GM12878 (cell line): ENCODE data around the gene TCF7L2. TPM values are rescaled to one million over a fixed set of nuclear protein-coding genes. Genes with fewer than 3 reads are reported as not detected.

Experiments used
- ATAC-seq: fragments of 200-7000 bp; cut with Tn5 transposase; 3 replicates; pipeline ENCODE4 v1.9.1; 2020; ENCODE audit warnings: mild to moderate bottlenecking, moderate library complexity
- BruUV-seq: library from RNA; stranded (reverse); fragments of 400-500 nt; replicated peaks from 2 replicates; lab custom pipeline; 2021; lab: Mats Ljungman, UMichigan
- CTCF ChIA-PET: fragments of 300-600 bp; sonication (Branson Sonifier 250); formaldehyde crosslinking; extraction: SDS; loops from one replicate; lab custom pipeline; 2021; ENCODE audit warnings: inconsistent platforms; lab: Yijun Ruan, JAX
- POLR2A ChIA-PET: fragments of 350-600 bp; formaldehyde crosslinking; extraction: SDS; loops from one replicate; lab custom pipeline; 2021; ENCODE audit warnings: inconsistent platforms; lab: Charles Lee
- RAD21 ChIA-PET: fragments of 300-600 bp; sonication (Branson Sonifier 250); formaldehyde crosslinking; loops from one replicate; lab custom pipeline; 2023; ENCODE audit warnings: antibody characterized with exemption; ENCODE audit not compliant: unreplicated experiment; lab: Charles Lee
- SMC1A ChIA-PET: fragments of 300-600 bp; sonication (Branson Sonifier 250); formaldehyde crosslinking; loops from one replicate; lab custom pipeline; 2023; ENCODE audit not compliant: unreplicated experiment, uncharacterized antibody; lab: Charles Lee
- DNase-seq: peaks from one replicate; pipeline ENCODE4 v3.0.0-alpha.2; 2011; ENCODE audit warnings: low read depth, low spot score
- FAIRE-seq: peaks from 3 replicates; lab custom pipeline; 2011; peaks lifted over from hg19 to GRCh38; lab: Jason Lieb, UNC
- H2AFZ ChIP-seq: 2 replicates; pipeline ENCODE4 v1.6.0; 2011; ENCODE audit warnings: low read depth, low read length, control low read depth; ENCODE audit not compliant: control insufficient read depth
- H3K27ac ChIP-seq: 2 replicates; pipeline ENCODE4 v1.5.1; 2011; ENCODE audit warnings: control low read depth; ENCODE audit not compliant: control insufficient read depth, insufficient read depth
- H3K27me3 ChIP-seq, 2 experiments: replicated peaks in 1 of 2; 2 replicates each; pipeline versions ENCODE4 v1.6.0 to v1.6.1; 2011; ENCODE audit warnings: low read length in 1 of 2; ENCODE audit not compliant: control insufficient read depth in 2 of 2, insufficient read depth in 2 of 2
- H3K36me3 ChIP-seq, 2 experiments: 2 replicates each; pipeline ENCODE4 v1.5.1; 2011; ENCODE audit warnings: low read length in 1 of 2; ENCODE audit not compliant: control insufficient read depth in 2 of 2, insufficient read depth in 2 of 2
- H3K4me1 ChIP-seq: 2 replicates; pipeline ENCODE4 v1.6.1; 2011; ENCODE audit warnings: mild to moderate bottlenecking, low read length, moderate library complexity, mixed read lengths; ENCODE audit not compliant: control insufficient read depth, insufficient read depth
- H3K4me2 ChIP-seq: 2 replicates; pipeline ENCODE4 v1.6.0; 2011; ENCODE audit warnings: control low read depth; ENCODE audit not compliant: control insufficient read depth, insufficient read depth
- H3K4me3 ChIP-seq: fragments of 200-600 bp; sonication (generic); 2 replicates; pipeline ENCODE4 v1.5.1; 2016
- H3K79me2 ChIP-seq: 2 replicates; pipeline ENCODE4 v1.6.0; 2011; ENCODE audit warnings: low read length; ENCODE audit not compliant: control insufficient read depth, insufficient read depth
- H3K9ac ChIP-seq: 2 replicates; pipeline ENCODE4 v1.8.0; 2011; ENCODE audit warnings: low read length, control low read depth, mixed read lengths; ENCODE audit not compliant: control insufficient read depth, insufficient read depth
- H3K9me3 ChIP-seq: replicated peaks from 3 replicates; pipeline ENCODE4 v1.5.1; 2011; ENCODE audit warnings: mild to moderate bottlenecking, low read length; ENCODE audit not compliant: control insufficient read depth, insufficient read depth
- H4K20me1 ChIP-seq: 2 replicates; pipeline ENCODE4 v1.6.0; 2011; ENCODE audit not compliant: control insufficient read depth, insufficient read depth
- BCLAF1 ChIP-seq: fragments of 450-650 bp; IDR thresholded peaks from 2 replicates; pipeline ENCODE4 v1.6.1; 2017; ENCODE audit warnings: antibody characterized with exemption, mild to moderate bottlenecking, moderate library complexity
- CHD4 ChIP-seq: fragments of 200-600 bp; sonication (generic); IDR thresholded peaks from 2 replicates; pipeline ENCODE4 v1.6.1; 2016; ENCODE audit warnings: mild to moderate bottlenecking
- GABPA ChIP-seq: IDR thresholded peaks from 2 replicates; pipeline ENCODE4 v1.6.1; 2014; ENCODE audit warnings: antibody characterized with exemption, low read depth, mild to moderate bottlenecking, inconsistent platforms
- NFYA ChIP-seq: IDR thresholded peaks from 2 replicates; pipeline ENCODE4 v1.6.1; 2011; ENCODE audit warnings: low read depth, mild to moderate bottlenecking, low read length, improper control_type of control experiment, borderline replicate concordance
- PAX5 ChIP-seq: IDR thresholded peaks from 2 replicates; pipeline ENCODE4 v1.6.1; 2011; ENCODE audit warnings: low read depth, low read length, borderline replicate concordance
- TAF1 ChIP-seq: IDR thresholded peaks from 2 replicates; pipeline ENCODE4 v1.6.1; 2011; ENCODE audit warnings: mild to moderate bottlenecking, low read depth, low read length, borderline replicate concordance
- TCF3 ChIP-seq: IDR thresholded peaks from 2 replicates; pipeline ENCODE4 v1.6.1; 2012; ENCODE audit warnings: low read depth, mild to moderate bottlenecking, low read length, borderline replicate concordance; ENCODE audit not compliant: insufficient read depth
- WGBS: methylation state at CpG from one replicate; pipeline ENCODE4 v1.1.6; 2016; ENCODE audit warnings: low lambda C conversion rate; ENCODE audit not compliant: insufficient replicate concordance, insufficient coverage; ENCODE audit errors: missing lambda C conversion rate; 5-methylcytosine and 5-hydroxymethylcytosine counted together
- in situ Hi-C: fragments of 300-500 bp; cut with MboI; formaldehyde crosslinking; loops from 9 replicates; pipeline ENCODE4 v1.14.3; 2018; ENCODE audit warnings: mixed read lengths
- intact Hi-C: fragments of 100-400 bp; cut with micrococcal nuclease; formaldehyde crosslinking; loops from one replicate; pipeline ENCODE4 v1.14.2; 2022; ENCODE audit not compliant: unreplicated experiment
- polyA plus RNA-seq, 11 experiments: library from polyadenylated mRNA; depleted of rRNA in 4 of 11; unstranded in 6 of 11; stranded (reverse) in 5 of 11; fragments of >200 nt; fragmentation: Nextera tagmentation in 4 of 11; fragmentation: Illumina TruSeq in 1 of 11; extraction: Ambion mirVana in 4 of 11; extraction: Trizol in 1 of 11; gene quantifications; 1 replicate in 1 of 11; 2 replicates in 10 of 11; pipeline versions ENCODE4 v1.2.1 to v1.2.3, GENCODE V29; 2011 to 2016; ENCODE audit warnings: inconsistent platforms in 2 of 11, missing spikeins in 2 of 11, low read depth in 1 of 11
- total RNA-seq, 4 experiments: library from RNA; depleted of rRNA in 3 of 4; stranded (reverse); fragments of >200 nt in 3 of 4; fragmentation: Illumina TruSeq in 1 of 4; extraction: Trizol in 1 of 4; gene quantifications; 2 replicates each; pipeline versions ENCODE4 v1.2.1 to v1.2.3, GENCODE V29; 2013 to 2021

The TCF7L2 gene
- total and polyA plus RNA-seq, 10 of the 15 experiments (the other 5 are each of a cell fraction or from before 2014, with no cell fraction given): 0.02 to 1.1 (median 0.35) TPM; not detected in 4

- ATAC-seq (no peak), DNase-seq (no peak), FAIRE-seq (no peak)
- Histone ChIP-seq H4K20me1 (no peaks in the 10 kb centered on the region), H3K4me3 (no peak overlapping the region), H3K4me1 (no peaks in the 10 kb centered on the region), H3K79me2 (no peaks in the 10 kb centered on the region), H3K9me3 (no peaks in the 10 kb centered on the region), H3K9ac (no peak overlapping the region), H3K27ac (no peak overlapping the region), H2AFZ (no peak overlapping the region), H3K4me2 (no peak overlapping the region), H3K27me3 (peaks cover 0 to 2% of the 10 kb centered on the region in 2 experiments; a peak in 3 of 4 replicates), H3K36me3 (no peaks in the 10 kb centered on the region)
- in situ Hi-C loops (no loop called here), intact Hi-C loops (no loop called here)
- ChIA-PET POLR2A (no interaction called here), RAD21 (no interaction called here), CTCF (no interaction called here), SMC1A (no interaction called here)
- TF ChIP-seq CHD4: no peak
- no peak for TF ChIP-seq PAX5
- no peak for TF ChIP-seq NFYA
- no peak for TF ChIP-seq GABPA
- TF ChIP-seq BCLAF1: no peak
- TF ChIP-seq TAF1: no peak
- no peak for TF ChIP-seq TCF3
- 18% methylated on average over 12 of the region's 12 CpGs for WGBS
- no TSS peak for BruUV-seq
Observed at GRCh38 chr10:113019692-113020474, 69.8 kb downstream of the TCF7L2 start.
